ENCODE results near the gene PSAPL1. TPM values are rescaled to one million over a fixed set of nuclear protein-coding genes. Genes with fewer than 3 reads are reported as not detected.

PSAPL1 gene
- total RNA-seq, 1 experiment from 2014 or later: not detected

- Mint-ChIP-seq H3K36me3 (ENCODE audit: insufficient read depth, unreplicated experiment) (no peaks in the 10 kb centered on the region), H3K27me3 (ENCODE audit: insufficient read depth, unreplicated experiment) (no peaks in the 10 kb centered on the region), H3K9me3 (ENCODE audit: unreplicated experiment) (no peaks in the 10 kb centered on the region), H3K4me3 (ENCODE audit: unreplicated experiment) (no peak overlapping the region), H3K27ac (ENCODE audit: low read depth, unreplicated experiment) (peak overlapping the region; percentile 57), H3K4me1 (ENCODE audit: insufficient read depth, unreplicated experiment) (peaks cover 12% of the 10 kb centered on the region)
- ChIA-PET CTCF (no interaction called here), POLR2A (no interaction called here)
- intact Hi-C loops (cut with micrococcal nuclease): no loop called here
- no TSS peak for BruUV-seq (replicated peaks)
- DNase-seq (ENCODE audit: unreplicated experiment): no peak
- no peak for TF ChIP-seq CTCF (IDR thresholded peaks at IDR 0.05; ENCODE audit: unreplicated experiment)
These were observed 6.3 kb downstream of the PSAPL1 start for GRCh38 chr4:7428261-7429068.

- POLR2A ChIA-PET: no interaction called here
- BruUV-seq (replicated peaks): no TSS peak
These were observed 6.9 kb downstream of the PSAPL1 start for GRCh38 chr4:7427831-7428260.

GRCh38 chr4:7427361-7427760 is 7.4 kb downstream of the PSAPL1 start:
- DNase-seq (ENCODE audit: unreplicated experiment): no peak
- H3K27me3 Mint-ChIP-seq (ENCODE audit: insufficient read depth, unreplicated experiment): no peaks in the 10 kb centered on the region
- no peak for TF ChIP-seq CTCF (IDR thresholded peaks at IDR 0.05; ENCODE audit: unreplicated experiment)
- POLR2A ChIA-PET: no interaction called here
- BruUV-seq (replicated peaks): no TSS peak
- intact Hi-C loops (cut with micrococcal nuclease): no loop called here
- peaks cover 12% of the 10 kb centered on the region for H3K4me1 Mint-ChIP-seq (ENCODE audit: insufficient read depth, unreplicated experiment)
- H3K9me3 Mint-ChIP-seq (ENCODE audit: unreplicated experiment): no peaks in the 10 kb centered on the region
- H3K27ac Mint-ChIP-seq (ENCODE audit: low read depth, unreplicated experiment): no peak overlapping the region
- no peaks in the 10 kb centered on the region for H3K36me3 Mint-ChIP-seq (ENCODE audit: insufficient read depth, unreplicated experiment)
- H3K4me3 Mint-ChIP-seq (ENCODE audit: unreplicated experiment): no peak overlapping the region
- CTCF ChIA-PET: no interaction called here

More at GRCh38 chr4:7427831-7428260, 6.9 kb downstream of the PSAPL1 start:
- no peaks in the 10 kb centered on the region for H3K27me3 Mint-ChIP-seq (ENCODE audit: insufficient read depth, unreplicated experiment)
- H3K4me1 Mint-ChIP-seq (ENCODE audit: insufficient read depth, unreplicated experiment): peaks cover 12% of the 10 kb centered on the region
- no peak for DNase-seq (ENCODE audit: unreplicated experiment)
- H3K9me3 Mint-ChIP-seq (ENCODE audit: unreplicated experiment): no peaks in the 10 kb centered on the region
- CTCF ChIA-PET: no interaction called here
- intact Hi-C loops (cut with micrococcal nuclease): no loop called here
- no peak for TF ChIP-seq CTCF (IDR thresholded peaks at IDR 0.05; ENCODE audit: unreplicated experiment)
- H3K27ac Mint-ChIP-seq (ENCODE audit: low read depth, unreplicated experiment): no peak overlapping the region
- no peaks in the 10 kb centered on the region for H3K36me3 Mint-ChIP-seq (ENCODE audit: insufficient read depth, unreplicated experiment)
- H3K4me3 Mint-ChIP-seq (ENCODE audit: unreplicated experiment): no peak overlapping the region

GRCh38 chr4:7426525-7427171 is 8.1 kb downstream of the PSAPL1 start:
- DNase-seq (ENCODE audit: unreplicated experiment): no peak
- Mint-ChIP-seq H3K36me3 (ENCODE audit: insufficient read depth, unreplicated experiment) (no peaks in the 10 kb centered on the region), H3K9me3 (ENCODE audit: unreplicated experiment) (no peaks in the 10 kb centered on the region), H3K4me3 (ENCODE audit: unreplicated experiment) (no peak overlapping the region), H3K27me3 (ENCODE audit: insufficient read depth, unreplicated experiment) (no peaks in the 10 kb centered on the region), H3K4me1 (ENCODE audit: insufficient read depth, unreplicated experiment) (peaks cover 12% of the 10 kb centered on the region), H3K27ac (ENCODE audit: low read depth, unreplicated experiment) (no peak overlapping the region)
- ChIA-PET POLR2A (no interaction called here), CTCF (no interaction called here)
- TF ChIP-seq CTCF (IDR thresholded peaks at IDR 0.05; ENCODE audit: unreplicated experiment): no peak
- no TSS peak for BruUV-seq (replicated peaks)
- intact Hi-C loops (cut with micrococcal nuclease): no loop called here
